Small intestine (tissue), 16 donors: ENCODE data around the gene TPR. TPM values are rescaled to one million over a fixed set of nuclear protein-coding genes. Genes with fewer than 3 reads are reported as not detected.

Experiments used
- DNase-seq, 2 donors: peaks; one replicate each; pipeline versions ENCODE4 v3.0.0 to v3.0.0-alpha.2; 2013
- FAIRE-seq: peaks from 2 replicates; lab custom pipeline; 2012; peaks lifted over from hg19 to GRCh38; lab: Jason Lieb, UNC
- H3K27ac ChIP-seq, 3 donors: one replicate each; pipeline ENCODE4 v1.5.1; 2013; ENCODE audit warnings: low read length in 2 of 3, mild to moderate bottlenecking in 2 of 3, control low read depth in 1 of 3, inconsistent platforms in 1 of 3, low read depth in 1 of 3, moderate library complexity in 1 of 3
- H3K27me3 ChIP-seq, 3 donors: one replicate each; pipeline ENCODE4 v1.6.1; 2013; ENCODE audit warnings: low read length in 3 of 3, inconsistent platforms in 1 of 3; ENCODE audit not compliant: control insufficient read depth in 3 of 3, insufficient read depth in 3 of 3
- H3K36me3 ChIP-seq, 3 donors: one replicate each; pipeline ENCODE4 v1.6.1; 2013; ENCODE audit warnings: low read length in 3 of 3, inconsistent platforms in 1 of 3, low read depth in 1 of 3, mild to moderate bottlenecking in 1 of 3, moderate library complexity in 1 of 3; ENCODE audit not compliant: control insufficient read depth in 3 of 3, insufficient read depth in 2 of 3
- H3K4me1 ChIP-seq, 3 donors: one replicate each; pipeline ENCODE4 v1.6.1; 2013; ENCODE audit warnings: low read length in 2 of 3, inconsistent platforms in 1 of 3, low read depth in 1 of 3, mild to moderate bottlenecking in 1 of 3, moderate library complexity in 1 of 3; ENCODE audit not compliant: control insufficient read depth in 3 of 3, insufficient read depth in 2 of 3
- H3K4me3 ChIP-seq, 3 donors: one replicate each; pipeline ENCODE4 v1.5.1; 2013; ENCODE audit warnings: low read length in 3 of 3, control low read depth in 1 of 3, inconsistent platforms in 1 of 3, low read depth in 1 of 3, mild to moderate bottlenecking in 1 of 3, moderate library complexity in 1 of 3
- H3K9me3 ChIP-seq, 2 donors: one replicate each; pipeline ENCODE4 v1.6.1; 2013; ENCODE audit warnings: low read depth in 1 of 2, low read length in 1 of 2; ENCODE audit not compliant: control insufficient read depth in 2 of 2, insufficient read depth in 1 of 2
- WGBS, 3 donors: extraction: QIAGEN DNeasy Blood & Tissue Kit; methylation state at CpG; one replicate each; pipeline ENCODE4 v1.1.7; 2013; 5-methylcytosine and 5-hydroxymethylcytosine counted together
- long read RNA-seq, 10 donors: transcript quantifications; one replicate each; lab custom pipeline, GENCODE V29; 2026
- polyA plus RNA-seq, 4 donors: library from polyadenylated mRNA; stranded (reverse) in 3 of 4; unstranded in 1 of 4; fragments of 200-250 nt in 3 of 4; fragments of 120-200 nt in 1 of 4; gene quantifications; one replicate each; pipeline versions ENCODE4 v1.2.1 to v1.2.3, GENCODE V29; 2013
- donor health status: healthy with polysubstance abuse.
- donor health status: control.
- donor health status: control.
- donor health status: Bipolar disorder and iron deficiency.
- donor health status: healthy.

The TPR gene
- polyA plus RNA-seq = 10 to 100 TPM; 11.3 to 58.9 (median 28.7) TPM
- long read RNA-seq, donor 1 = 0 reads
- long read RNA-seq, donor 2 = 0 reads
- long read RNA-seq, donor 3, partial matches to known transcripts = 13 of 15 reads
- long read RNA-seq, donor 3, other reads (novel, unspliced or antisense) = 0 of 15 reads
- long read RNA-seq, donor 4 = 0 reads
- long read RNA-seq, donor 5 = 0 reads
- long read RNA-seq, donor 6, partial matches to known transcripts = 7 of 7 reads
- long read RNA-seq, donor 6, other reads (novel, unspliced or antisense) = 0 of 7 reads
- long read RNA-seq, donor 7 = 0 reads
- long read RNA-seq, donor 8 = 0 reads
- long read RNA-seq, donor 9 = 0 reads
- long read RNA-seq, donor 10, partial matches to known transcripts = 32 of 33 reads
- long read RNA-seq, donor 10, other reads (novel, unspliced or antisense) = 0 of 33 reads

DNA sequence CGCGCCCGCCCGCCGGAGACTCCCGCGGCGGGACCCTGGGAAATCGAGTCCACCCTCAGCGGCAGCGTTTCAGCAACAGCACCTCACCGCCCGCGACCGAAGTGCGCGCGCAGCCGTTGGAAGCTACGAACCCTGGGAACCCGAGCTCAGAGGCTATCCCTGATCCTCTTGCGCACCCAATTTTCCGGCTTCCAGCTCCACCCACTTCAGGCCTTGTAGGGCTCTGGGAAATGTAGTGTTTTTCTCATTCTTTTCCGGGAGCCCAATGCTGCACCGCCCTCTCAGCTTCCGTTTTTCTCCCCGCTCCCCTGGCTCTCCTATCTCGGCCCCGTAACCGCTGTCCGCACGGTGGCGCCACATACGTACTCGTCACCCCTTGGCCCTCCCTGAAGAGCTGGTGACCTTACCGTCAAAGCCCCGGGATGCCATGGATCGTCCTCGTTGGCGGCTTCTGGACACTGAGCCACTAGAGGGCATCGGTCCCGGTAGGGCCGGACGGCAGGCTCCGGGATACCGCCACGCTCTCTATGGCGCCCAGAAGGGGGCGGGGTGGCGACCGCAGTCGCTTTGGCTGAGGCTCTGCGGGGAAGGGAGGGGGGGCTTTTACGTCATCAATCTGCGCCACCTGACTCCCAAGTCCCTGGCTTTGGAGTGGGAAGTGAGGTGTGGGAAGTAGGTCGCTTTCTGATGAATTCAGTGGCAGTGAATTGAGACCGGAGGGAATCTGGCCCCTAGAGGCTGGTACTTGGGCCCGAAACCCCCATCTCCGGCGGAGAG, at the start of gene TPR, which contains the start of gene ODR4:
Gene TPR (minus strand): TSS at position 102 of the 777 bp plus-strand sequence. CDS start 225 bp downstream, outside the sequence.
Gene ODR4 (plus strand): TSS at position 687 of the 777 bp plus-strand sequence. CDS start 3,948 bp downstream, outside the sequence.
- H3K9me3 ChIP-seq = no peaks in the 10 kb centered on the region
- WGBS, 3 donors = 0% methylated on average over 56 to 60 of the region's 60 CpGs
- FAIRE-seq (no peak), DNase-seq (peak; percentile 100)
- peak within 1 kb of the TSS; percentile 95 to 99 (median 99) for H3K27ac ChIP-seq
- peaks cover 0 to 6% (median under 1%) of the 10 kb centered on the region in 3 donors for H3K36me3 ChIP-seq
- H3K4me3 ChIP-seq = peak within 1 kb of the TSS; percentile 73 to 80 (median 74)
- peaks cover 2 to 4% (median 3%) of the 10 kb centered on the region in 3 donors for H3K4me1 ChIP-seq
- H3K27me3 ChIP-seq = no peaks in the 10 kb centered on the region

GRCh38 chr1:186424539-186424938, 49.5 kb upstream of the TPR start:
- Histone ChIP-seq H3K9me3 (no peaks in the 10 kb centered on the region), H3K36me3 (no peaks in the 10 kb centered on the region), H3K27ac (no peak overlapping the region), H3K4me3 (no peak overlapping the region), H3K4me1 (no peaks in the 10 kb centered on the region), H3K27me3 (no peaks in the 10 kb centered on the region)
- 57 to 63% (median 57%) methylated on average over 2 of the region's 2 CpGs for WGBS, 3 donors
- DNase-seq = peak in 1 of 2 donors; percentile 5
- no peak for FAIRE-seq

GRCh38 chr1:186421446-186421845, 46.4 kb upstream of the TPR start:
- H3K4me1 ChIP-seq = no peaks in the 10 kb centered on the region
- peaks cover 0 to 5% (median 4%) of the 10 kb centered on the region in 3 donors for H3K36me3 ChIP-seq
- FAIRE-seq (no peak), DNase-seq (no peak)
- no peak overlapping the region for H3K27ac ChIP-seq
- H3K9me3 ChIP-seq = no peaks in the 10 kb centered on the region
- WGBS, 3 donors = 85 to 95% (median 90%) methylated on average over 6 of the region's 6 CpGs
- H3K27me3 ChIP-seq = no peaks in the 10 kb centered on the region
- no peak overlapping the region for H3K4me3 ChIP-seq

- FAIRE-seq = no peak
Measured at GRCh38 chr1:186420923-186421322, 45.9 kb upstream of the TPR start.

DNA sequence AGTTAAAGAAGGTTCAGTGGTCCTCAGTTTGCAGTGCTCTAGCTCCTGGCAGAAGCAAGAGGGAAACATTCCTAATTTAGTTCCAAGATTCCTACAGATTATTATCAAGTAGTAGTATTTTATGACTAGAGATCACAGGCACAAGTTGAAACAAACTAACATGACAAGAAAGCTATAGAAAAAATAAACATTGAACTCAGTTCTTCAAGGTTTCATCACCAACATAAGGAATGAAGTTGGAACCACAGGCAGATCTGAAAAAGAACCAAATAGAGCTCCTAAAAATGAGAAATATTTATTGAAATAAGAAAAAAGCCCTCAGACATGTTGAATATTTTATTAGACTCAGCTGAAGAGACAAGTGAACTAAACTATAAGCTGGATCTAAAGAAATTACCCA, 45.3 kb upstream of the TPR start:
- DNase-seq (no peak), FAIRE-seq (no peak)
- no peaks in the 10 kb centered on the region for H3K4me1 ChIP-seq
- H3K9me3 ChIP-seq = no peaks in the 10 kb centered on the region
- peaks cover 0 to 7% (median 5%) of the 10 kb centered on the region in 3 donors for H3K36me3 ChIP-seq
- peak overlapping the region in 1 of 3 donors; percentile 48 for H3K27ac ChIP-seq
- H3K4me3 ChIP-seq = no peak overlapping the region
- H3K27me3 ChIP-seq = no peaks in the 10 kb centered on the region

More at GRCh38 chr1:186420923-186421322, 45.9 kb upstream of the TPR start:
- Histone ChIP-seq H3K9me3 (no peaks in the 10 kb centered on the region), H3K36me3 (peaks cover 0 to 7% (median 5%) of the 10 kb centered on the region in 3 donors), H3K4me3 (no peak overlapping the region), H3K27me3 (no peaks in the 10 kb centered on the region), H3K4me1 (no peaks in the 10 kb centered on the region), H3K27ac (no peak overlapping the region)
- 60 to 90% (median 71%) methylated on average over 1 of the region's 1 CpG for WGBS, 3 donors
- DNase-seq = peak in 1 of 2 donors; percentile 2

- Histone ChIP-seq H3K4me3 (no peak overlapping the region), H3K27ac (no peak overlapping the region), H3K9me3 (no peaks in the 10 kb centered on the region), H3K36me3 (peaks cover 0 to 10% (median 5%) of the 10 kb centered on the region in 3 donors), H3K4me1 (no peaks in the 10 kb centered on the region), H3K27me3 (no peaks in the 10 kb centered on the region)
- WGBS, 3 donors = 68 to 85% (median 82%) methylated on average over 4 of the region's 4 CpGs
- DNase-seq (no peak), FAIRE-seq (no peak)
Measured at GRCh38 chr1:186418503-186418902, 43.5 kb upstream of the TPR start.

DNA sequence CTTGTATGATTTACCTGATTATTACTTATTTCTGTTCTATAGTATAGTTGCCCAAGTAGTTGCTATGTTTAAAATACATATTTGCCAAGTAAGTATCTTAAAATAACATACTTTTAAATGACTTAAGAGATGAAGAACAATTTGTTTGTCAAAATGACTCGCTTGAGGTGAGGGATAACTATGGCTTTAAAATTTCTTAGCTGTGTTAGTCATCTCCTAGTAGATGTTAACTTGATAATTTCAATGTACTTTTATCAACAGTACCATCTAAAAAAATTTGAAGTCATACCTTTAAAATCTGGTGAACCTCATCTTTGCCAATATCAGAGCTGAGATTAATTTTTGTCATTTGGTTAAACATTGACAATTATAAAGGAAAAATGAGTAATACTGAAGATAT, 38.3 kb upstream of the TPR start:
- WGBS, 3 donors = 95 to 96% (median 96%) methylated on average over 1 of the region's 1 CpG
- H3K27me3 ChIP-seq = no peaks in the 10 kb centered on the region
- DNase-seq = no peak
- no peaks in the 10 kb centered on the region for H3K9me3 ChIP-seq
- H3K4me3 ChIP-seq = no peak overlapping the region
- H3K27ac ChIP-seq = no peak overlapping the region
- no peaks in the 10 kb centered on the region for H3K4me1 ChIP-seq
- FAIRE-seq = no peak
- peaks cover 0 to 16% (median 0%) of the 10 kb centered on the region in 3 donors for H3K36me3 ChIP-seq

DNA sequence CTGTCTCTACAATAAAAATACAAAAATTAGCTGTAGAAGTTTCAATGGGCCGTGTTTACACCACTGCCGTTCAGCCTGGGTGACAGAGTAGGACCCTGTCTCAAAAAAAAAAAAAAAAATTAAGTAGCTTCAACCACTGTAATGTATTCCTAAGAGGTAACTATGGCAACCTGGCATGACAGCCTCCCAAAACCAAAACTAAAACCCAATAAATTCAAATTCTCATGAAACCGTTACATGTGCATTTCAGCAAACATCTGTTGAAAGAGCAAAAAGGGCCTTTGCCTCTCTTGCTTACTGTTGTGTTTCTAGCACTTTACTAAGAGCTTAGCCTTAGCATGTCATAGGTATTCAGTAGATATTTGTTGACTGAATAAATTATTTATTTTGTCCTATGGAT, 34.0 kb upstream of the TPR start:
- Histone ChIP-seq H3K36me3 (peaks cover 0 to 12% (median 2%) of the 10 kb centered on the region in 3 donors), H3K27me3 (no peaks in the 10 kb centered on the region), H3K4me3 (no peak overlapping the region), H3K4me1 (no peaks in the 10 kb centered on the region), H3K9me3 (no peaks in the 10 kb centered on the region), H3K27ac (no peak overlapping the region)
- DNase-seq (no peak), FAIRE-seq (no peak)
- WGBS, 3 donors = 70 to 94% (median 86%) methylated on average over 3 of the region's 3 CpGs
